HG02884 (cell line): ENCODE results near the gene SPATS1.
"Not testable (repeated sequence)": the region's sequence is repeated elsewhere in the genome, so short reads cannot be mapped to it uniquely, and the experiment has no call there.

Source experiments
- ATAC-seq: cut with Tn5 transposase; IDR thresholded peaks from one replicate; pipeline ENCODE4 v1.9.1; 2021; ENCODE audit warnings: mild to moderate bottlenecking, moderate library complexity; ENCODE audit not compliant: unreplicated experiment

SPATS1 gene

DNA sequence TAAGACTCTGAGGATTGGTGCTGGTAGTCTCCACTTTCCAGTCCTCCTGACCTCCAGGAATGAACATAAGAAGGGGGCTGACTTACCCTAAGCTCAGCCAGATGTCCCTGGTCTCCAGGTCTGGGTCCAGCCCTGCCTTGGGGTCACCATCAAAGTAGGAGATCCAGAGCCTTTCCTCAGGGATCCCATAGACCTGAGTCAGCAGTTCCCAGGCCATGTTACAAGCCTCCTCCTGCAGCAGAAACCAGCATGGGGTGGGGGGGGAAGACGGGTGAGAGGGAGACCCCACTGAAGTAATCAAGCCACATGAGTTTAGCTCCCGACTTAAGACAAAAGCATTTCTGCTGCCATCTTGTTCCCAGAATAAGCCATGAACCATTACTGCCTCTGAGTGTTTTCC lies 31.1 kb upstream of the SPATS1 start:
- no peak for ATAC-seq

DNA sequence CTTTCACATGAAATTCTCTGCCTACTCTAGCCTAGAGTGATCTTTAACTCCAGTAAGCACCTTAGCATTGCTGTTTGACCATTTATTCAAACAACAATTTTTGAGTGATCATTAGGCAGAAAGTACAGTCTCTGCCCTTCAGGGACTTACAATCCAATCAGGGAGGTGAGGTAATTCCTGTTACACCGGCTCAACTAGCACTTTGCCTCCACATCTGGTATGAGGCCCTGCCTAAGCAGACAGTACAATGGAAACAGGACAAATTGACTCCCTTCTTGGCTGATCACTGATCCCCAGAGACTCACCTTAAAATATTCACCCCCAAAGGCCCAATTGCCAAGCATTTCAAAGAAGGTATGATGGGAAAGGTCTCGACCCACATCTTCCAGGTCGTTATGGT lies 30.7 kb upstream of the SPATS1 start:
- no peak for ATAC-seq

DNA sequence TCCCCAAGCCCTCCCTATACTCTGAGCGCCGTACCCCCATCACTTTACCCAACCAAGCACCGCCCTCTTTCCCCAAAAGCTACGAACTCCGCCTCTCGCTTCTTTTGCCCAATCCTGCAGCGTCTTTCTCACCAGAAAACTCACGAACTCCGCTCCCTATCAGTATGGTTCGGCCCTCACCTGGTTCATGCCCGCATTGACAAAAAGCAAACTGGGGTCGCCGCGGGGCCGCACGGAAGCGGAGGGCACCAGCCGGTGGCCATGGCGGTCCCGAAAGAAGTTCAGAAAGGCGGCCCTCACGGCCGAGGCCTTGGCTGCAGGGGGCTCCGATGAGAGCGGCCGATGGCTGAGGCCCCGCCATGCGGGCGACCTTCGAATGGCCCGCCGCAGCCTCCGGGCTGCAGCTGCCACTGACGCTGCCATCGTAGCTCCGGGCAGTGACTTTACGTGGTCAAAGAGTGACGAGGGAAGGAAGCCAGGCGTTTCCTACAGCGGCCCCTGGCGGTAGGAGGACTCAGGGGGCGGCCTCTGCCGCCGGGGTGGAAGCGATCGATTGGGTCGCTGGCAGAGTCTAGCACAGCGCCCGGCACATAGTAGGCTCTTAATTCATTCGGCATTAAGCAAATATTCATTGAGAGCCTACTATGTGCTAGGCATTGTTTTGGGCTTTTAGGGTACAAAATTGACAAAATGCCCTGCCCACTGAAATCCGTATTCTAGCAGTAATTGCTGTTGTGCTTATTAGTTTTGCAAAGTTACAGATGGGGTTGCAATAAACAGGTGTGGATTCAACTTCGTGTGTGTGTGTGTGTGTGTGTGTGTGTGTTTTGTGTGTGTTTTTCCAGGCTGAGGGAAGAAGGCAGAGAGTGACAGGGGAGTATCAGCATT lies 29.3 kb upstream of the SPATS1 start, which contains the start of gene AARS2:
TSS of gene AARS2 (minus strand) at position 447 of the 888 bp plus-strand sequence. CDS start at position 423, 24 bp downstream.
- peak; percentile 84 for ATAC-seq

DNA sequence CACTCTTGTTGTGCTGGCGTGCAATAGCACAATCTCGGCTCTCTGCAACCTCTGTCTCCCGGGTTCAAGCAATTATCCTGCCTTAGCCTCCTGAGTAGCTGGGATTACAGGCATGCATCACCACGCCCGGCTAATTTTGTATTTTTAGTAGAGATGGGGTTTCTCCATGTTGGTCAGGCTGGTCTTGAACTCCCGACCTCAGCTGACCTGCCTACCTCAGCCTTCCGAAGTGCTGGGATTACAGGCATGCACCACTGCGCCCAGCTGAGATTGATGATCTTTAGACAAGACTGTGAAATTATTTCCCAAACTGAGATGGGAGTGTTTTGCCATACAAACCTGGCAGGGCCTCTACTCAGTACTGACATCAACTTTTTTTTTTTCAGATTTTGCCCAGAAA lies 27.8 kb upstream of the SPATS1 start:
- ATAC-seq, result not testable (repeated sequence)

DNA sequence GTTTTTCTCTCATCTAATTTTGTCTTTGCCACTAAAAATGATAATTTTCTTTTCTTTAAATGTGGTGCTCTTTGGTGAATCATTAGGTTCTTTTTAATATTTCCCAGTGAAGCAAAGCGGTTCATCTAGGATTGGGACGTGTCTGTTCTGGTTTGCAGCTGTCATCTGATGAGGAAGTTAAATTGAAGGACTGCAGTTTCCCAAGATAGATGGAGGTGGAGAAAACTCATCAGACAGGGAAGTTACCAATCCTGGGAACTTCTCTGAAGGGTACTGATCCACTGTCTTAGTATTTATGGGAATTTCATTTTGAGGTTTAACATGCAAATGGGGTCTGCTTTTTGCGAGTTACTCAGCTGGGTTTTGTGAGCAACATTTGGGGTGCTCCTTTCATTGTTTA lies 26.9 kb upstream of the SPATS1 start:
- no peak for ATAC-seq

DNA sequence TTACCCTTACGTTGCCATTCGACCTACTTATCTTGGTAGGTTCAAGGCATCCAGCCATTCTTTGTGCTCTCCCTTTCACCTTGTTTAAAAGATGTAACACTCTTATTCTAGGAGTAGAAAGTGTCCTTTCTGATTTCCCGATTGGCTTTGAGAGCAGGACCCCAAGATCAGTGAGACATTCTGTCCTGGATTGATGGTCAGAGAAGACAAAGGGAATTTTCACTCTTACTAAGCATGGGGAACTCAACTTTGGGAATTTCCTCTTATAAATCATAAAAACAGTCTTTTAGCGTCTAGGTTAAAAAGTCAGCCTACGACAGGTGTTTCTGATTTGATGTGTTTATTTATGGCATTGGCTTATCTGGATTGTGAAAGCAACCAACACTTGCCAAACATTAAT lies 26.5 kb upstream of the SPATS1 start:
- ATAC-seq, result no peak

DNA sequence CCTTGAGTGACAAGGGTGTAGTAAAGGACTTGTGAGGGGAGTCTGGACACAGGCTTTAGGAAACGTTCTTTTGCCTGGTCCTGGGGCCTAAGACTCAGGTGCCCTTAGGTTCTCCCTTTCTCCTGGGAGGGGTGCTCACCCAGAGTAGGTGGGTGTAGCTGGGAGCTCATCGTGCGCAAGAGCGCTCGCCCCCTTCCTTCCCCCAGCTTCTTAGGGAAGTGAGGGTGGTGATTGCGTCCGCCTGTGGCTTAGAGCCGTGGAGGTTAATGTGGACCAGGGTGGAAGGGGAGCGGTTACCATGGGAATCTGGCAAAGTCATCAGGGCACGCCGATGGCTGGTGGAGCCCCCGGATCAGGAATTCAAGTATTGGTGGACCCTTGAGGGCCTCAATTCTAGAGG lies 26.0 kb upstream of the SPATS1 start:
- ATAC-seq, result no peak

DNA sequence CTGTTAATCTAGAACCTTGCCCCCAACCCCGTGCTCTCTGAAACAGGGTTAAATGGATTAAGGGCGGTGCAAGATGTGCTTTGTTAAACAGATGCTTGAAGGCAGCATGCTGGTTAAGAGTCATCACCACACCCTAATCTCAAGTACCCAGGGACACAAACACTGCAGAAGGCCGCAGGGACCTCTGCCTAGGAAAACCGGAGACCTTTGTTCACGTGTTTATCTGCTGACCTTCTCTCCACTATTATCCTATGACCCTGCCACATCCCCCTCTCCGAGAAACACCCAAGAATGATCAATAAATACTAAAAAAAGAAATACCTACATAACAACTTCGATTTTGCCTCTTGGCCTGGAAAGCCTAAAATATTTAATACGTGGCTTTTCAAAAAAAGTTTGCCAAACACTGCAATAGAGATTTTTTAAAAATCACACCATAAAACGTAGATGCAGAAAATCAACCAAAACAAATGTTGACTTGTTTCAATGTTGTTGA lies 25.3 kb upstream of the SPATS1 start:
- ATAC-seq, result not testable (repeated sequence)

DNA sequence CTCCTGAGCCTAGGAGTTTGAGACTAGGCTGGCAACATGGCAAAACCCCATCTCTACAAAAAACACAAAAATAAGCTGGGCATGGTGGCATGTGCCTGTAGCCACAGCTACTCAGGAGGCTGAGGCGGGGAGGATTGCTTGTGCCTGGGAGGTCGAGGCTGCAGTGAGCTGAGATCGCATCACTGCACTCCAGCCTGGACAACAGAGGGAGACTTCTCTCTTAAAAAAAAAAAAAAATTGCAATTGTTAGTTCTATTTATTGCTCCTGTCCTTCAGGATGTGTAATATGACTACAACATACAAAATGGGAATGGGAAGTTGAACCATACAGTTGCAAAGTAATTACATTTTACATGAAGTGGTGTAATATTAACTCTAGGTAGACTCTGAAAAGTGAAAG lies 21.2 kb upstream of the SPATS1 start:
- no peak for ATAC-seq

DNA sequence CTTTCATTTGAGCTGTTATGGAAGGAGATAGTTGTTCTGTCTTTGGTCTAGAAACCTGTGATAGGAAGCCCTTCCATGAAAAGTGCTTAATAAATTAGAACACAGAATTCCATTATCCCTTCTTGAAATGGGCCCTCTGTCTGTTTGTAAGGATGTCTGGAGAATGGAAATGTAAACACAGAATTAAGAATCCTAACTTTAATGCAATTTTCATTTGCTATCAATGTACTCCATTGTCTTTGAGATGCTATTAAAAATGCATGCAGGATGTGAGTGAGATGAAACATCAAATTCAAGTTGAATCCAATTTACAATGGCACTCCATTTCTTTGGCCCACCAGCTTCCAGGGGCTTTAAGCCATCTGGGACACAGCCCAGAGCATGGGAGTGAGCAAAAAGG lies 15.4 kb upstream of the SPATS1 start:
- no peak for ATAC-seq

DNA sequence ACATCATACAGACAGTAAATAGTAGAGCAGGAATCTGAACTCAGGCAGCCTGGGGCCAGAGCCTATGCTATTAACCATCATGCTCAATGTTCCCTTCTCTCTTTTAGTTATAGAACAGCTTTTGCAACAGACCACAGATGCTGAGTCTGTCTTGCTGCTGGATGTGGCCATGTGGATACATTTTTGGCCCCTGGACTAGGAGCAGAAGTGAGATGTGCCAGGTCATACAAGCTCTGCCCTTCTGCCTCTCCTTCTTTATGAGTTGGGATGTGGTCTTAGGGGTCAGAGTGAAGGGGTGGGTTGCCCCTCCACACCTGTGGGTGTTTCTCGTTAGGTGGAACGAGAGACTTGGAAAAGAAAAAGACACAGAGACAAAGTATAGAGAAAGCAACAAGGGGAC lies 14.7 kb upstream of the SPATS1 start:
- no peak for ATAC-seq

DNA sequence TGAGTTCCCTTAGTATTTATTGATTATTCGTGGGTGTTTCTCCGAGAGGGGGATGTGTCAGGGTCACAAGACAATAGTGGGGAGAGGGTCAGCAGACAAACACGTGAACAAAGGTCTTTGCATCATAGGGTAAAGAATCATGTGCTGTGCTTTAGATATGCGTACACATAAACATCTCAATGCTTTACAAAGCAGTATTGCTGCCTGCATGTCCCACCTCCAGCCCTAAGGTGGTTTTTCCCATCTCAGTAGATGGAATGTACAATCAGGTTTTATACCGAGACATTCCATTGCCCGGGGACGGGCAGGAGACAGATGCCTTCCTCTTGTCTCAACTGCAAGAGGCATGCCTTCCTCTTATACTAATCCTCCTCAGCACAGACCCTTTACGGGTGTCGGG lies 14.2 kb upstream of the SPATS1 start:
- ATAC-seq, result not testable (repeated sequence)

DNA sequence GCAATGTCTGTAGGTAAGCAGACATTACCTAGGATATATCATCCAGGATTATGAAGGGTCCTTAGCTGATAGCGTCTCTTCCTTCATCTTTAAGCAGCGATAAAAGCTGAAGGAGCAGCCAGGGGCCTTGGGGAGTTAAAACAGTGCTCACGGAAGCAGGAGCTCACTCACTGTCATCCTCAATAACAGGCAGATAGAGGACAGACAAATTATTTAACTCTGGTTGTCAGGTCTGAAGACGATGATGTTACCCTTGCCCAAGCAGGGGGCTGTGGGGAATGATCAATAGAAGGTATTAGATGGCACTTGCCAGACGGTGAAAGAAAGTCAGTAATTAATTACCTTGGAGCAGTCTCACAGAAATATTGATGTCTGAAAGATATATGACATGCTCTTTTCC lies 12.6 kb upstream of the SPATS1 start:
- no peak for ATAC-seq

DNA sequence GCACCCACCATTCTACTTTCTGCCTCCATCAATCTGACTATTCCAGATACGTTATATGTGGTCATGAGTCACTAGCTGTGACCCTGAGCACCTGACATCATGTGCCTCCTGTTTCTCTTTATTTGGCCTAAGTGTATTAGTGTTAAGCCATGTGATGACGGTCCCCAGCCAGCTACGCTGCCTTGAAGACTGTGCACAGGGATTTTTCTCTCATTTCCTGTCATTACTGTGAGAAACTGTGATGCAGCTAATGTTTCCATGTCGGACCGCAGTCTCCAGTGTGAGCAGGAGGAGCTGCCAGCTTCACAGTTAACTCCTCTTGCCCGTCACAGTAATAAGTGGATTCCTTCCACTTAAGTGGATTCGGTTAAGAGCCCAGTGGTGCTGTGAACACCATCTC lies 9.9 kb upstream of the SPATS1 start:
- no peak for ATAC-seq

DNA sequence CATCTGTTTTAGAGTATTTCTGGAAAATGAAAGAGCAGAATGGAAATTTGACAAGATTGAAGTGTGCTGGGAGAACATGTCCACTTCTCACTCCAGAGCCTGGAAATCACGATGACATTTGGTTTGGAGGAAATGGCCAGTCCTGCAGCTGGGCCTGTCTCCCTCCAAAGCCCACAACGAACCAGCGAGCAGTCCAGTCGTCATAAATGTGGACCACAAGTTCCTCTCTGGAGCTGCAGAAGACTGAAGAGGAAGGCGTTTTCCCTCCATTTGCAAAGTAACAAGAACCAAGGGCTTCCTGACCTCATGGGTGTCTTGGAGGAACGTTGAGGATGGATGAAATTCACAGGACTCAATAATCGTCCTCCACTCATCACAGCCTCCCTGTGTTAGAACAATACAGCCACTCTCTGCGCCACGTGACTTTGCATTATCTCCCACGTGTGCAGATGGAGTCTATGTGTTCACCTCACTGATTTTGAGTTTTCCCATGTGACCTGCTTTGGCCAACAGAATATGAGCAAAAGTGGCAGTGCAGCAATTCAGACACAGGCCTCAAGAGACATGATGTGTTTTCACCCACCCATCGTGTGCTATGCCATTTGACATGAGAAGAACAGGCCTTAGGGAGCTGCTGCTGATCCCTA lies 9.1 kb upstream of the SPATS1 start:
- no peak for ATAC-seq

DNA sequence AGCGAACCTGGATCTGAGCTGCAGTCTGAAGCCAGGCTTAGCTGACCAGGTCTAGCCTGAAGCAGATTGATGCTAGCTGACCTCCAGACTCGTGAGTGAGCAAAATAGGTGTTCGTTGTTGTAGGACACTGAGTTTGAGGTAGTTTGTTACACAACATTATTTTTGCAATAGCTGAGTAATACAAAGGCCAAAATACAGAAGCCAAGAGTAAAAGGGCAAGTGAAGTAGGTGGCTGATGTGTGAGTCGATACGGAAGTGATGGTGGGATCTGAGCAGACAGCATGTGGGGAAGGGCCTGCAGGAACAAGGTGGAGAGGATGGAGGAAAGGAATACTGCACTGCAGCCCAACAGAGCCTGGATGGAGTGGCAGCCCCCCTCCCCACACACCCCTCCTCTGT lies 8.5 kb upstream of the SPATS1 start:
- ATAC-seq, result no peak

DNA sequence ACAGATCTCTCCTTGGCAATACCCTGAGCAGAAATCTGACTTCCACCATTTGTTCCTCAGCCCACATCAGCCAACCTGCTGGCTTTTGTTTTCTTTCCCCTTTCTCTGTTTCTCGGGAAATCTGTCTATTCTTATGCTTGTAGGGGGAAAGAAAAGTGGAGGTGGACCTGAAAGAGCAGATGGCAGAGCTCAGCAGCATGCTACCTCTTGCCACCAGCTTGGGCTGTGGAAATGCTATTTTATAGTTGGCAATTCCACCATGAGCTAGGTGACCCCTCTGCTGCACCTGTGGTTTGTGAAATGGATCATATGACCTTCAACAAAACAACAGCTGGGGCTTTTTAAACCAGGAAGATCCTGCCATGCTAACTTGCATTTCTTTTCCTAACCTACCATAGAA lies 6.8 kb upstream of the SPATS1 start:
- ATAC-seq, result no peak

DNA sequence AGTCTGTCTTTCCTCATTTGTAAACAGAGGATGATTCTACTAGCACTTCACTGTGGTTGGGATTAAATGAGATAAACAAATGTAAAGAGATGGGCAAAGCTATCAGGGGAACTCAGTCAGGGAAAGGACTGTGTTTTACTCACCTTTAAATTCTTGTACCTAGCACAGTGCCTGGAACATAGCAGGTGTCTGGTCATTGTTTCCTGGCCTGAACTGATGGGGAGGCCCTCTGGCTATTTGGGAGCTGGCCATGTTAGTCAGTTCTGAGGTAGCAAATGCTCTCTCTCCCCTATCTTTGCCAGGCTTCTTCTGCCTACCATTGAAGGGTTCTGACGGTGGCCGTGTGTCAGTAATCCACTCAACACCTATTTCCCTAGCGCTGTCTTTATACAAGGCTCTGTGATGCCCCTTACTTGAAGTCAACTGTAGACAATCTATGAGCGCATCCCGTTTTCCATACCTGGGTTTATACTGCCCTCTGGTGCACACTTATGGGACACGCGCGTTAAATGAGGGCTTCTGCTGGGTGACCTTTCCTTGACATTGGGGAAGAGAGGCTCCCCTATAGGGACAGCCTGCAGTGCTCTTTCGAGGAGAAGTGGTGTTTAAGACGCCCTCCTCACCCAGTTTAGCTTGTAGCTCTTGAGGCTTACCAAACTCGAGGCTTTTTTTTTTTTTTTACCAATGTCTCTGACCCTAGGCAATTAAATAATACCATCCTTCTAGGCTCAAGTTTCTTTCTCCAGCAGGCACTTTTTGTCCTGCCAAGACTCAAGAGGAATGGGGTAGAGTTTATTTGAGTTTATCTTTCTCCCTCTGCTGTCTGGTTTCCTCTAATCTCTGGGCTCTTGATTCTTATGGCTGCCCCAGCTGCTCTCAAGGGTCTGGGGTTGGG lies 4.0 kb upstream of the SPATS1 start:
- ATAC-seq, result no peak

DNA sequence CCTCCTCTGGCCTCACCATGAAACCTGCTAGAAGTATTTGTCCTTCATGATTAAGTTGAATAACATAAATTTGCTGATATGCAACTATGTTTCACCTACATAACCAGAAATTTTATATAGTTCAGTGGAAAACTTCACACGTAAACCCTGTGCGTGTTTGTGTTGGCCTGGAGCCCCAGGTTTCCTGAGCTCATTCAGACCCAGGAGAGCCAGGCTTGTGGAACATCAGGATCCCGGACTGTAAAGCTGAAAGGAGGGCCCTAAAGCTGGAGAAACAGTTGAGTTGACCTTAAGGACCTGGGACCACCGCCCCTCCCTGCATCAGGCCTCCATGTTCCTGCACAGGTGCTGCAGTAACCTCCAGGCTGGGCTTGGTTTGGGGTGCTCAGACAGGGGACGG lies 3.1 kb upstream of the SPATS1 start:
- no peak for ATAC-seq

DNA sequence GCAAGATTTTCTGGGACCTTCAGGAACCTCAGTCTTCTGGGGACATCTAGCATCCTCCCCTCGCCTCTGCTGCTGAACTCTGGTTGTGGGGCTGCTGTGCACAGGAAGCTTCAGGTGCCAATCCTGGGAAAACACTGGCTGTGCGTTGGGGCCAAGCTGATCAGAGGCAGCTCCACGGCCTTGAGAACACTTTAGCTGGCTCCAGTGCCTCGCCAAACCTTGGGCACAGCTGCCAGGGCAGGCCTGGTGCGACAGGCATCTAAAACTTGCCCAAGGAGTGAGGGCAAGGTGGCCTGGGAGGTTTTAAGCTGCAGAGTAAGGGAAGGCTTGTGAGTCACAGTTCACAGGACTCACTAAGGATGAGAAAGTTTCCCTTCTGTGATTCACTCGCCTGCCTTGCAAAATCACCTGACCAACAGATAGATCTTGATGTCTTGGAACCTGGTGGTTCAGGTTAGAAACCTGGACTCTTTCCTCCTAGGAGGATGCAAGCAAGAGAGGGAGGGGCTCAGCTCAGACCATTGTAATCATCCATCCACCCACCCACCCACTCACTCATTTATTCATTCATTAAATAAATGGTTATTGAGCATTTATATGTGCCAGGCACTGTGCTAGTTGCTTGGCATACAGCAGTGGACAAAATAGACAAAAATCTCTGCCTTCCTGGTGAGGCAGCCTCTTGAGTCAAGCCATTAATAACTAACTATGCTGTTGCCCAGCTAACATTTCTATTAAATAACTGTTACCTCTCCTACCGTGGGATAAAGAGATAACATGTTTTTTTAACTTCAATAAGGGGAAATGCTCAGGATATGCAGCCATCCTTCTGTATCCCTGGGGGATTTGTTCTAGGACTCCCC lies 2.5 kb upstream of the SPATS1 start:
- ATAC-seq, result no peak
